Activated T-helper 17 cell treated with anti-CD3 and anti-CD28 coated beads, Interleukin-2, amount 50 U/mL, for 72 hours (primary cell): ENCODE measurements around the gene SYTL3. TPM values are rescaled to one million over a fixed set of nuclear protein-coding genes. Genes with fewer than 3 reads are reported as not detected.
"Not testable (repeated sequence)": the region's sequence is repeated elsewhere in the genome, so short reads cannot be mapped to it uniquely, and the experiment has no call there.

Experiments
- ATAC-seq: fragments of 150-1000 bp; cut with Tn5 transposase; replicated peaks from 2 replicates; pipeline ENCODE4 v1.10.0; 2021; ENCODE audit warnings: mild to moderate bottlenecking, moderate library complexity
- H3K27ac Mint-ChIP-seq: one replicate; pipeline ENCODE4 v1.8.0; 2022; ENCODE audit warnings: mixed read lengths
- H3K27me3 Mint-ChIP-seq: one replicate; pipeline ENCODE4 v1.8.0; 2022; ENCODE audit warnings: mixed read lengths
- H3K36me3 Mint-ChIP-seq: one replicate; pipeline ENCODE4 v1.8.0; 2022; ENCODE audit warnings: low read depth, mild to moderate bottlenecking, mixed read lengths
- H3K4me1 Mint-ChIP-seq: one replicate; pipeline ENCODE4 v1.8.0; 2022; ENCODE audit warnings: mixed read lengths
- H3K4me3 Mint-ChIP-seq: one replicate; pipeline ENCODE4 v1.8.0; 2022; ENCODE audit warnings: mild to moderate bottlenecking, mixed read lengths
- H3K9me3 Mint-ChIP-seq: one replicate; pipeline ENCODE4 v1.8.0; 2022; ENCODE audit warnings: mixed read lengths
- total RNA-seq, 2 donors: library from RNA; stranded (reverse); gene quantifications; one replicate each; pipeline ENCODE4 v1.2.3, GENCODE V29; 2022

Gene SYTL3
- total RNA-seq, 2 donors from 2014 or later: 118 to 331 TPM

DNA sequence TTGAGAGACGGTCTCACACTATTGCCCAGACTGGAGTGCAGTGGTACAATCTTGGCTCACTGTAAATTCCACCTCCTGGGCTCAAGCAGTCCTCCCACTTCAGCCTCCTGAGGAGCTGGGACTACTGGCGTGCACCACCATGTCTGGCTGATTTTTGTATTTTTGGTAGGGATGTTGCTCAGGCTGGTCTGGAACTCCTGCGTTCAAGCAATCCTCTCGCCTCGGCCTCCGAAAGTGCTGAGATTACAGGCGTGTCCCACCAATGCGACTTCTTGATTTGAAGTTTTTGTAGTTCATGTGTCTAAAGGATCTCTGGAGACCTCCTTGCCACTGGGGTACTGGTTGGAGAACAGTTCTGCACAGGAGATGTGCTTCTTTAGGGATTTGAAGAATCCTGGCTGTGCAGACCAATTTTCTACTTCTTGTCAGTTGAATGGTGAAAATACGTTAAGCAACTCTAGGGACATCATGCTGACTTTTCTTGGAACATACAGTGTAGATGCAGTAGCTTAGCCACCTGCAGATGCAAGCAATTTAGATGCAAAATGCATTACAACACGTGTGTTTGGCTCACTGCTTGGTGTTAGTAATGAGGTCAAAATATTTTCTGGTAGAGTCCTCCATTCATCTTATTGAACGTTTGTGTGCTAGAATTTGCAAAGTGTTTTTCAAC, 28.2 kb downstream of the SYTL3 start:
- H3K27ac Mint-ChIP-seq: no peak overlapping the region
- H3K4me1 Mint-ChIP-seq: peaks cover 23% of the 10 kb centered on the region
- H3K27me3 Mint-ChIP-seq: no peaks in the 10 kb centered on the region
- H3K36me3 Mint-ChIP-seq: peaks cover 100% of the 10 kb centered on the region
- H3K9me3 Mint-ChIP-seq: no peaks in the 10 kb centered on the region
- H3K4me3 Mint-ChIP-seq: no peak overlapping the region
- ATAC-seq: no peak

DNA sequence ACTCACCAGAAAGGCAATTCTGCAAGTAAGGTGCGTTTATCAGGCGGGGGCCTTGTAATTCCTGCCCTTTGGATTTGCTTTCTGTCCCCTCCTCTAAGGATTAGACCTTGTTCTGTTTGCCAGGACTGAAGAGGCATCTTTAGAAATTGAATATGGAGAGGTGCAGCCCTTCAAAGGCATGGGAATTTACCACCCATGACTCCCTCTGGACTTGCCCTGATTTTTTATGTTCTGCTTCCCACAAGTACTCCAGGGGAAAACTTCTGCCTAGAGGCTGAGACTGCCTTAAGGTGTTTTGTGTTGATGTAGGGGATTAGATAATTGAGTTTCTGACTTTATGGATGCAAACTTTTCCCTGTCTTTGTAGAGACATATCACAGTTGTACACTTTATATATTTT, 30.2 kb downstream of the SYTL3 start:
- no peak for ATAC-seq
- H3K4me1 Mint-ChIP-seq: peaks cover 28% of the 10 kb centered on the region
- H3K36me3 Mint-ChIP-seq: peaks cover 100% of the 10 kb centered on the region
- no peaks in the 10 kb centered on the region for H3K27me3 Mint-ChIP-seq
- H3K9me3 Mint-ChIP-seq: no peaks in the 10 kb centered on the region
- H3K27ac Mint-ChIP-seq: peak overlapping the region; percentile 4
- H3K4me3 Mint-ChIP-seq: no peak overlapping the region

DNA sequence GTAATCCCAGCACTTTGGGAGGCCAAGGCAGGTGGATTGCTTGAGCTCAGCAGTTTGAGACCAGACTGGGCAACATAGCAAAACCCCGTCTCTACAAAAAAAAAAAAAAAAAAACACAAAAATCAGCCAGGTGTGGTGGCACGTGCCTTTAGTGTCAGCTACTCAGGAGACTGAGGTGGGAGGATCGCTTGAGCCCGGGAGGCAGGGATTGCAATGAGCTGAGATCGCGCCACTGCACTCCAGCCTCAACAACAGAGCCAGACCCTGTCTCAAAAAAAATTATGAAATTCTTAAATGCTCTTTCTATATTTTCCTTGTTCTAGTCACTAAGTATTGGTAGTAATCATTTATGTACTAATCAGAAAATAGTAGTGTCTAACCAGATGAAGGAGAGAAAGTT, 30.6 kb downstream of the SYTL3 start:
- peaks cover 100% of the 10 kb centered on the region for H3K36me3 Mint-ChIP-seq
- no peak for ATAC-seq
- peaks cover 26% of the 10 kb centered on the region for H3K4me1 Mint-ChIP-seq

DNA sequence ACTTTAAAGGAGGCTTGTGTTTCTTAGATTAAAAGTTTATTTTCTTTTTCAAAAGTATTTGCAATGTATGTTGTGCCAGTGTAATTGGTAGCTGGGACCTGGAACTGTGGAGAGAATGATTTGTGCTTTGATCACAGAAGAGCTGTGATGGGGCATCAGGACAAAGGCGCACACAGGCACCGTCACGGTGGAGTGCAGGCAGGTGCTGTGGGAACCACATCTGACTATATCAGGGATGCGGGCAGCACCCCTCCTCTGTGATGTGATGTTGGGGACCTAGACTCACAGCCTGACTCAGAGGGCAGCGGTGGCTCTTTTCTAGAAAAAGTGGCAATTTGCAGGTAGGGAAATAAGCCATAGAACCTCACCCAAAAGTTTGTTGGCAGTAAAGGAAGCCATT, 34.5 kb downstream of the SYTL3 start:
- Mint-ChIP-seq H3K4me3 (peak overlapping the region; percentile 51), H3K4me1 (peaks cover 37% of the 10 kb centered on the region), H3K27me3 (no peaks in the 10 kb centered on the region), H3K36me3 (peaks cover 100% of the 10 kb centered on the region), H3K27ac (no peak overlapping the region), H3K9me3 (no peaks in the 10 kb centered on the region)
- no peak for ATAC-seq

More for the DNA sequence above, 30.6 kb downstream of the SYTL3 start:
- Mint-ChIP-seq H3K27ac (no peak overlapping the region), H3K27me3 (no peaks in the 10 kb centered on the region), H3K9me3 (no peaks in the 10 kb centered on the region), H3K4me3 (no peak overlapping the region)

DNA sequence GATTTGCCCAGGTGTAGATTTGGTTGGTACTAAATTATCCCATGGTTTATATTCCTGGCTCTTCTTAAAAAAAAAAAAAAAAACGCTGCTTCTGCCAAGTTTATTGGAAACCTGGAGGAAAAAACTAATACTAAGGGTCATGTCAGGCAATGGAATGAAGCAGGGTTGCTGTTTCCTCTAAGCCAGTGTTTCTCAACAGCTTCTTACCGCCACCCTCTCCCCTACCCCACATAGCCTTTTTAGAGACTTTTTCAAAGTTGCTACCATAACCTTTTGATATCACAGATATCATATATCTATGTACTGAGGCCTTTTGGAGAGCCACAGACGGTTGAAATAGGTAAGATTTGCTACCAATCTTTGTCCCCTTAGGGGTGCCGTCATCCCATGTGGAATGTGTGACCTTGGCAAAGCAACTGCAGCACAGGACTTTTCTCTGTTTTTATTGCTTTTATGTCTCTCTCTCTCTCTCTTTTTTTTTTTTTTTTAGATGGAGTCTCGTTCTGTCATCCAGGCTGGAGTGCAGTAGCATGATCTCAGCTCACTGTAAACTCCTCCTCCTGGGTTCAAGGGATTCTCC, 35.0 kb downstream of the SYTL3 start:
- H3K36me3 Mint-ChIP-seq: peaks cover 100% of the 10 kb centered on the region
- H3K9me3 Mint-ChIP-seq: no peaks in the 10 kb centered on the region
- H3K4me3 Mint-ChIP-seq: no peak overlapping the region
- H3K4me1 Mint-ChIP-seq: peaks cover 35% of the 10 kb centered on the region
- H3K27me3 Mint-ChIP-seq: no peaks in the 10 kb centered on the region
- H3K27ac Mint-ChIP-seq: no peak overlapping the region
- no peak for ATAC-seq

DNA sequence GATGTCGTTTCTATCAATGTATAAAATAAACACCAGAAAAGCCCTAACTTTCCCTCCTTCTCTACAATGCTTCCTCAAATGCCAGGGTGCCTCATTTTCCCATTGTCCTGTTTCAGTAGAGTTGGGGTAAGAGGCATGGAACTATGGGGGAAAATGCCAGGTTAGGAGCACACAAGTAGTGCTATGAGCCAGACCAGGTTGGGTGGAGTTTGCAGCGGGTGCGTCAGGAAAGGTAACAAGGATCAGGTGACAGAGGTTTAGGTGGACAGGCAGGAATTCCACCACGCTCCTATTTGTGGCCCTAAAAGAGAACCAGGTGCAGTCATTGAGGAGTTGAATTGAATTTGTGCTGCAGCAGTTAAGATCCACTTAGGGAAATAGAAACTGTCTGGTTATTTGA, 36.5 kb downstream of the SYTL3 start:
- H3K4me3 Mint-ChIP-seq: peak overlapping the region; percentile 41
- peaks cover 37% of the 10 kb centered on the region for H3K4me1 Mint-ChIP-seq
- H3K9me3 Mint-ChIP-seq: no peaks in the 10 kb centered on the region
- peak overlapping the region; percentile 34 for H3K27ac Mint-ChIP-seq
- no peak for ATAC-seq
- no peaks in the 10 kb centered on the region for H3K27me3 Mint-ChIP-seq
- H3K36me3 Mint-ChIP-seq: peaks cover 100% of the 10 kb centered on the region

DNA sequence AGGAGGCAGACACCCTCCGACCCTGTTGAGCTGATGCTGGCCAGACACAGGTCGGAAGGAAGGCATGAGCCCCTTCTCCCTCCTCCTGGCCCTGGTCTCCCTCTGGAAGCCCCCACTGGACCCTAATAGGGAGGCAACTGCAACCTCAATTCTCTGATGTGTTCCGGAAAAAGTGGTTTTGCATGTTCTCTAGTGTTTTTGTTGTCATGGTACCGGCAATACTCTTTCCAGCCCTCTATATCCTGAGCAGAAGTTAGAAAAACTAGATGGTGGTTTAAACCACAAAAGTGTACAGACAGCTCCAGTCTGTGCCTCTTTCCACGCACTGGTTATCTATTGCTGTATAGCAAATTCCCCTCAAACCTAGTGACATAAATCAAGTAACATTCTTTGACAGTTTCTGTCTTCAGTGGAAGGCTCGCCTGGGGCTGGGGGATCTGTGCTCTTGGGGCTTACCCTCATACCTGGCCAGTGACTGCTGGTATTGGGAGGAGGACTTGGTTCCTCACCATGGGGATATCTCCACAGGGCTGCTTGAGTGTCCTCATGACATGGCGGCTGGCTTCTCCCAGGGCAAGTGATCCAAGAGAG, 37.0 kb downstream of the SYTL3 start:
- Mint-ChIP-seq H3K4me3 (peak overlapping the region; percentile 41), H3K27ac (peak overlapping the region; percentile 34), H3K36me3 (peaks cover 98% of the 10 kb centered on the region), H3K9me3 (no peaks in the 10 kb centered on the region), H3K4me1 (peaks cover 33% of the 10 kb centered on the region), H3K27me3 (no peaks in the 10 kb centered on the region)
- ATAC-seq: peak; percentile 89

DNA sequence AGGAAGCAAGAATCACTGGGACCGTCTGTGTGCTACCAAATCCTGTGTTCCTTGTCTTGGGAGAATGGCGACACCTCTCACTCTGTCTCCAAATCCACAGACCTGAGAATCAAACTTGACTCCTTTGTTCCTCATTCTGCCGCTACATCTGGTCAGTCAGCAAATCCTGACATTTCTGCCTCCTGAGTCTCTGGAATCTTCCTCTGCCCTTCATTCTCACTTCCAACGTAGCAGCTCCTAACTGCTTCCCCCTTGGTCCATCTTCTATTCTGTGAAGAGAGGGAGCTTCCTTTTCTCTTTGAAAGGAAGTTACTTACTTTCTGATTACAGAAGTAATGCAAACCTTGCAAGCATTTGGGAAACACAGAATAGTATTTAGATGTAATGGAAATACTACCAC, 37.7 kb downstream of the SYTL3 start:
- H3K9me3 Mint-ChIP-seq: no peaks in the 10 kb centered on the region
- H3K36me3 Mint-ChIP-seq: peaks cover 96% of the 10 kb centered on the region
- H3K4me1 Mint-ChIP-seq: peaks cover 33% of the 10 kb centered on the region
- no peaks in the 10 kb centered on the region for H3K27me3 Mint-ChIP-seq
- peak overlapping the region; percentile 34 for H3K27ac Mint-ChIP-seq
- H3K4me3 Mint-ChIP-seq: peak overlapping the region; percentile 41
- no peak for ATAC-seq

DNA sequence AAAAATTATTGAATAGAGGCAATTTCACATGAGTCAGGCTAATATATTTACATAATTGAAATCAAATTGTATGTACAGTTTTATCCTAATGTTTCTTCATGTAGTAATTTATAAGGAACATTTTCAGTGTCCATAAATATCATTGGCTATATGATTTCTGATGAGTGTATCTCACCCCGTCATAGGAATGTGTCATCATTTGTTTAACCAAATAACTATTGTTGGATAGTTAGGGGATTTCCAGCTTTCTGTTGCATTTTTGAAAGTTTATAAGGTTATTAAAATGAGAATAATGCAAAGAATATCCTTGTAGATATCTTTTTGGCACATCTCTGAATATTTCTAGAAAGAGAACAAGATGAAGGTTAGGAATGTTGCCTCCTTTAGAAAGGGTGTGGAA, 39.0 kb downstream of the SYTL3 start:
- H3K4me3 Mint-ChIP-seq: no peak overlapping the region
- no peak overlapping the region for H3K27ac Mint-ChIP-seq
- H3K9me3 Mint-ChIP-seq: no peaks in the 10 kb centered on the region
- H3K27me3 Mint-ChIP-seq: no peaks in the 10 kb centered on the region
- H3K36me3 Mint-ChIP-seq: peaks cover 96% of the 10 kb centered on the region
- no peak for ATAC-seq
- H3K4me1 Mint-ChIP-seq: peaks cover 27% of the 10 kb centered on the region

DNA sequence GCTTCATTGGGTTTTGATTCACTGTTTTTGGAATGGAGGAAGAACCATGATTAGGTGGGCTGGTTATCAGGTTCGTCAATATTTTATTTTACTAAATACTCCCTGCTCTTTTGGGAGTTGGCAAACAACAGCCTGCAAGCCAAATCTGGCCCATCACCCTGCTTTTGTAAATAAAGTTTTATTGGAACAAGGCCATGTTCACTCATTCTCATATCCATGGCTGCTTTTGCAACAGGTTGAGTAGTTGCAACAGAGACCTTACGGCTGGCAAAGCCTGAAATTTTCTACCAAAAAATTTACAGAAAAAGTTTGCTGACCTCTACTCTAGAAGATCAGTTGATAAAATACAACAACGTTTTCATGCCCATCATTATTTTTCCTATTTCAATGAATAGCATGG, 45.1 kb downstream of the SYTL3 start:
- ATAC-seq: no peak
- Mint-ChIP-seq H3K4me1 (peaks cover 7% of the 10 kb centered on the region), H3K36me3 (peaks cover 90% of the 10 kb centered on the region), H3K9me3 (no peaks in the 10 kb centered on the region), H3K4me3 (no peak overlapping the region), H3K27me3 (no peaks in the 10 kb centered on the region), H3K27ac (peak overlapping the region; percentile 14)

DNA sequence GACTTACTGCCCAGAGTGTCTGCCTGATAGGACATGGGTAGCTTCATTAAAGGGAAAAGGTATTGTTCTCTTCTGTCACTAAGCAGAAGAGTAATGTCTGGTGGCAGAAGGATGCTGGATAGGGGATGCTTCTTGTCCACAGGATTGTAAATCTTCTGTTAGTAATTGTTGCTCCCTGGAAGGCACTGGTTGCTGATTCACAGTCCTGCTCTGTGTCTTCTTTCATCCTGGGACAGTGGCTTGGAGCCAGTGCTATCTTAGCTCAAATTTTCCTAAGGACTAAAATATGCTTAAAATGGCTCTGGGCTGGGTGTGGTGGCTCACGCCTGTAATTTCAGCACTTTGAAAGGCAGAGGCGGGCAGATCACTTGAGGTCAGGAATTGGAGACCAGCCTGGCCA, 48.0 kb downstream of the SYTL3 start:
- Mint-ChIP-seq H3K4me1 (peaks cover 15% of the 10 kb centered on the region), H3K9me3 (no peaks in the 10 kb centered on the region), H3K27me3 (no peaks in the 10 kb centered on the region), H3K36me3 (peaks cover 91% of the 10 kb centered on the region), H3K27ac (no peak overlapping the region), H3K4me3 (peak overlapping the region; percentile 26)
- ATAC-seq: no peak

DNA sequence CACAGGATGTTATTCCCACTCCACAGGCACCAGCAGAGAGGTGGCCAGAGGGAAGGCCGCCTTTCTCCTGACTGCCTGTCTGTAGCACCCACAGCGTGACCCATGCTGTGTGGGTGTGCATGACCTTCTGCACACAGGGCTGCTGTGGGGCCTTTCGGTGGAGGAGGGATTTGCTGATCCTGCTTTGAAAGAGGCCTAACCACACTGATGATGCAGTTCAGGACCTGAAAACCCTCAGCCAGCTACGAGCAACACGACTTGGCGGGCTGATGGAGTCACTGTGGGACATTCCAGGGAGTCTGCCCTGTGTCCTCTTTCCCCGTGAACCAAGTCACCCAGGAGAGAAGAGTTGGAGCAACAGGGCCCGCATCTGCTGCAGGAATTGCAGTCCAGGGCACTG, 49.1 kb downstream of the SYTL3 start:
- Mint-ChIP-seq H3K4me1 (peaks cover 15% of the 10 kb centered on the region), H3K27ac (peak overlapping the region; percentile 74), H3K27me3 (no peaks in the 10 kb centered on the region), H3K9me3 (no peaks in the 10 kb centered on the region), H3K4me3 (peak overlapping the region; percentile 26), H3K36me3 (peaks cover 91% of the 10 kb centered on the region)
- peak; percentile 87 for ATAC-seq

DNA sequence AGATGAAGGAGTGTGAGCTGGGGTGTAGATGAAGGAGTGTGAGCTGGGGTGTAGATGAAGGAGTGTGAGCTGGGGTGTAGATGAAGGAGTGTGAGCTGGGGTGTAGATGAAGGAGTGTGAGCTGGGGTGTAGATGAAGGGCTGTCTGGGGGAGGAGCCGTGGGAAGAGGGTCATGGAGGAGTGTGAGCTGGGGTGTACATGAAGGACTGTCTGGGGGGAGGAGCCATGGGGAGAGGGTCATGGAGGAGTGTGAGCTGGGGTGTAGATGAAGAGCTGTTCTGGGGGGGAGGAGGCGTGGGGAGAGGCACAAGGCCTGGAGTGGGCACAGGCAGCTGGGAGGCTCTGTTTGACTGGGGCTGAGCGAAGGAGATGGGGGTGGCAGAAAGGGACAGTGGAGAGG, 51.4 kb downstream of the SYTL3 start:
- not testable (repeated sequence) for H3K9me3 Mint-ChIP-seq, ATAC-seq, H3K27me3 Mint-ChIP-seq
- peaks cover 10% of the 10 kb centered on the region for H3K4me1 Mint-ChIP-seq
- peaks cover 85% of the 10 kb centered on the region for H3K36me3 Mint-ChIP-seq
- peak overlapping the region; percentile 37 for H3K27ac Mint-ChIP-seq
- H3K4me3 Mint-ChIP-seq: peak overlapping the region; percentile 1

DNA sequence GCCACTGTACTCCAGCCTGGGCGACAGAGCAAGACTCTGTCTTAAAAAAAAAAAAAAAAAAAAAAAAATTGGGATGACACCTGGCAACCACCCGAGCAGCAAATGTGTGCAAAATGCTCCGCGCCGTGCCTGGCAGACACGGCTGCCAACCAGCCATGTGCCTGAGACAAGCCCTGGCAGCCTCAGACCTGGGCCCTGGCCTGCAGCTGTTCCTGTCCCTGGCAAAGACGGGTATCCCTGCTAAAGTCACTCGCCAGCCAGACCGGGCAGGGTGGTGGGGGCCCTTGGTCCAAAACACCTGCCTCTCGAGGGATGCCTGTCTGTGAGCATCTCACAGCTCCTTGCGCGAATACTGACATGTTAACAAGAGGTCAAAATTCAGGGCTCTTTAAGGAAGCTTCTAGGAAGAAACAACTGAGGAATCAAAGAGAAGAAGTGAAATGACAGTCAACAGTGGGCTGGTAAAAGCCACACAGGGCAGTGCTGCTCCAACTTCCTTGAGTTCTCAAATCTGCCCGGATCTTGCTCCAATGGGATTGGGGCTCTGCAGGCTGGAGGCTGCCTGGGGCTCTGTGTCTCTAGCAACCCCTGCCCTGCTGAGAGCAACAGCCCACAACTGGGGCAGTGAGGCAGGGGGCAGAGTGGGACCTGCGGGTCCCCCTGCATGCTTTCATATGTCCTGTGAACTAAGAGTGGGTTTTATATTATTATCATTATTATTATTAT, 53.4 kb downstream of the SYTL3 start:
- ATAC-seq: no peak
- H3K4me1 Mint-ChIP-seq: peaks cover 10% of the 10 kb centered on the region
- H3K4me3 Mint-ChIP-seq: peak overlapping the region; percentile 27
- peaks cover 85% of the 10 kb centered on the region for H3K36me3 Mint-ChIP-seq
- H3K27ac Mint-ChIP-seq: peak overlapping the region; percentile 66
- H3K9me3 Mint-ChIP-seq: no peaks in the 10 kb centered on the region
- H3K27me3 Mint-ChIP-seq: no peaks in the 10 kb centered on the region
